ENCODE results near the gene COX19. TPM values are rescaled to one million over a fixed set of nuclear protein-coding genes. Genes with fewer than 3 reads are reported as not detected.

Gene COX19
- total RNA-seq, 6 experiments from 2014 or later: 5.6 to 7.6 (median 6.5) TPM

DNA sequence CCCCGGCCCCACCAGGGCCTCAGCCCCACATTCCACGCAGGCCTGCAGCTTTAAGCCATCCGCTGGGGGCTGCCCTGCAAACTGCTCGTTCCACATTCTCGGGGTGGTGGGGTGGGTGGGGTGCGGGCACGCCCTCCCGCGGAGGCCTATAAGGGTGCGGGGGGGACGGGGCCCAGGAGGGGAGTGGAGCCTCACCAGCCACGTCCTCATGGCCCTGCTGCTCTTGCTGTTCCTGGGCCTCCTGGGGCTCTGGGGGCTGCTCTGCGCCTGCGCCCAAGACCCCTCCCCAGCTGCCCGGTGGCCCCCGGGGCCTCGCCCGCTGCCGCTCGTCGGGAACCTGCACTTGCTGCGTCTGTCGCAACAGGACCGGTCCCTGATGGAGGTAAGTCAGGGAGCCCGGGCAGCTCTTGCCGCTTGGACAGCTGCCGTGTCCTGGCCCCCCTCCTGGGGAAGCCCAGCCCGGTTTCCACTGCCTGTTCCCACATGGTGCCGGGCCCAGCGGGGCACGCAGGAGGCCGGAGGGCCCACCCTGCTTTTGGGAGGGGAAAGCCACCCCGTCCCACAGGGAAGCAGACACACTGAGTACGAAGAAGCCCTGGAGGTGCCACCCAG is 7.8 kb upstream of the COX19 start, which contains the start of gene CYP2W1:
Gene CYP2W1 (plus strand): TSS at position 178 of the 612 bp plus-strand sequence. CDS start 31 bp downstream, at position 209.
- Mint-ChIP-seq H3K4me3 (no peak within 1 kb of the TSS), H3K9me3 (no peaks in the 10 kb centered on the region), H3K4me1 (ENCODE audit: low read depth) (no peaks in the 10 kb centered on the region), H3K36me3 (ENCODE audit: low read depth) (no peaks in the 10 kb centered on the region), H3K27ac (no peak within 1 kb of the TSS), H3K27me3 (ENCODE audit: insufficient read depth) (peaks cover 11% of the 10 kb centered on the region)
- TF ChIP-seq CTCF (IDR thresholded peaks at IDR 0.05): no peak
- no peak for DNase-seq

DNA sequence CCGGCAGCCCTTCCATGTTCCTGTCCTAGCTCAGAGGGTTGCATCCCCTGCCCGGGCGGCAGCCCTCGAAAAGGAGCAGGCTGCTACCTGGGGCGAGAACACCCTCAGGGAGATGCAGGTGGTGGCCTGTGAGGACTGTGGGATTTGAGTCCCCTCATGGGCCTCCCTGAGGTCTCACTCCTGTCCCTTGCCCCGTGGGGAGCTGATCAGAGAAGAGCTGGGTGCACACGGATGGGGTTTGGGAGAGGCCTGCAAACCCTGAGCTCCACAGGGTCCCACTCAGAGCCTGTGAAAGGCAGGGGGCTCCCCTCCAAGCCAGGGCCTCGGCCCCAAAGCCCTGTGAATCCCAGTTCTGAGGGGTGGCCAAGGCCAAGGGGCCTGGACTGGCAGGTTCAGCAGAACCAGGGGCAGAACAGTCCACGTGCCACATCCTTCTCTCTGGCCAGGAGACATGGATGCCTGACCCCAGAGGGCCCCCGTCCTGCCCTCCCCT is 7.2 kb upstream of the COX19 start:
- no peak for TF ChIP-seq CTCF (IDR thresholded peaks at IDR 0.05)
- H3K9me3 Mint-ChIP-seq: no peaks in the 10 kb centered on the region
- no peaks in the 10 kb centered on the region for H3K4me1 Mint-ChIP-seq (ENCODE audit: low read depth)
- peaks cover 13% of the 10 kb centered on the region for H3K27me3 Mint-ChIP-seq (ENCODE audit: insufficient read depth)
- H3K4me3 Mint-ChIP-seq: no peak overlapping the region
- DNase-seq: no peak
- H3K36me3 Mint-ChIP-seq (ENCODE audit: low read depth): no peaks in the 10 kb centered on the region
- H3K27ac Mint-ChIP-seq: no peak overlapping the region

DNA sequence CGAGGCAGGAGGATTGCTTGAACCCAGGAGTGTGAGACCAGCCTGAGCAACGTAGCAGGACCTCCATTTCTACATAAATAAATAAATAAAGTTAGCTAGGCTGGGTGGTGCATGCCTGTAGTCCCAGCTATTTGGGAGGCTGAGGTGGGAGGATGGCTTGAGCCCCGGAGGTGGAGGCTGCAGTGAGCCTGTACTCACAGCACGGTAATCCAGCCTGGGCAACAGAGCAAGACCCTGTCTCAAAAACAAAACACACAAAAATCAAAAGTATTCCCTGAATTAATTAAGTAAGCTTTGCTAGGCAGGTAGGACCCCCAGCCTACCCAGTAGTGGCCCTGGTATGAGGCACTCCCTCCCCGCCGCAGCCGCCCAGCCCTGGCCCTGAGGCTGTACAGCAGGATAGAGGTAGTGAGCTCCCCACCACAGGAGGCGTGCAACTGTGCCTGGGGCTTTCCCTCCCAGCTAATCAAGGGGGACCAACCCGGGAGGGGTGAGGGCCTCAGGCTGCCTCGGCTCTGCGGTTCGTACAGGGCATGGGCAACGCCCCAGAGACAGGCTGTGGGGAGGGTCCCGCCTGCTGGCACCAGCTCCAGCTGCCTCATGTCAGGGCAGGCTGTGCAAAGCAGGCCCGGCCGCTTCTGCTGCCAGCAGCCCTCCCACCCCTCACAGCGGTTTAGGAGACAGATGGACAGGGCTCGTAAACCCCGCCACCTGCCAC is 6.6 kb upstream of the COX19 start:
- H3K36me3 Mint-ChIP-seq (ENCODE audit: low read depth): no peaks in the 10 kb centered on the region

DNA sequence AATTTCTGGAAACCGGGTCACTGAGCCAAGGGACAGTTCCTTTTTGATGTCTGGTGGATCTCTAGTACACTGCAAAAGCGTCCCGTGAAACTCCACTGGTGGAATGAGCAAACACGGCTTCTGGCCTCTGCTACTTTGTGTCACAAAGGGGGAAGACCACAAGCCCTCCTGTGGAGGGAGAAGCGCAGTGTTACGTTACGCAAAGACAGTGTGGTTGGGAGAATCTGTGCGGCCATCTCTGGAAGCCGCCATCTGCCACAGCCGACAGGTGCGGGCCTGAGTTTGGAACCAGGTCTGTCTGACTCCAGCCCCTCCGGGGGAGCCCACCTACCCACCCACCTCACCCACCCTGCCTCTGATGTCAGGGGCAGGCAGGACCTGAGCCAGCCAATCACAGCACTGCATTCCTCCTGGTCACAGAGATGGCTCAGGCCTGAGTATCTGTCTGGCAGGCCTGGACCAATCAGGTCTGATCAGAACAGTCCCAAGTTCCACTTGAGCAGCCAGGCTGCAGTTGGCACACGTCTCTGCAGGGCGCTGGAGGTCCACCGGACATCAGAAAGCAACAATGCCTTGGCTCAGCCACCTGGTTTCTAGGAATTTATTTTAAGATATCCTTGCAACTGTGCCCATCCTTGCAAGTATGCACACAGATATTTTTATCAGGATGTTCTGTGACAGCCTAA is 4.7 kb upstream of the COX19 start:
- H3K9me3 Mint-ChIP-seq: no peaks in the 10 kb centered on the region
- DNase-seq: no peak
- no peak overlapping the region for H3K27ac Mint-ChIP-seq
- no peak overlapping the region for H3K4me3 Mint-ChIP-seq
- no peak for TF ChIP-seq CTCF (IDR thresholded peaks at IDR 0.05)
- H3K27me3 Mint-ChIP-seq (ENCODE audit: insufficient read depth): peaks cover 11% of the 10 kb centered on the region
- H3K36me3 Mint-ChIP-seq (ENCODE audit: low read depth): no peaks in the 10 kb centered on the region
- H3K4me1 Mint-ChIP-seq (ENCODE audit: low read depth): no peaks in the 10 kb centered on the region

More for the DNA sequence above, 6.6 kb upstream of the COX19 start:
- H3K4me1 Mint-ChIP-seq (ENCODE audit: low read depth): no peaks in the 10 kb centered on the region
- no peaks in the 10 kb centered on the region for H3K9me3 Mint-ChIP-seq
- no peak for DNase-seq
- H3K4me3 Mint-ChIP-seq: no peak overlapping the region
- no peak for TF ChIP-seq CTCF (IDR thresholded peaks at IDR 0.05)
- peaks cover 13% of the 10 kb centered on the region for H3K27me3 Mint-ChIP-seq (ENCODE audit: insufficient read depth)
- no peak overlapping the region for H3K27ac Mint-ChIP-seq

DNA sequence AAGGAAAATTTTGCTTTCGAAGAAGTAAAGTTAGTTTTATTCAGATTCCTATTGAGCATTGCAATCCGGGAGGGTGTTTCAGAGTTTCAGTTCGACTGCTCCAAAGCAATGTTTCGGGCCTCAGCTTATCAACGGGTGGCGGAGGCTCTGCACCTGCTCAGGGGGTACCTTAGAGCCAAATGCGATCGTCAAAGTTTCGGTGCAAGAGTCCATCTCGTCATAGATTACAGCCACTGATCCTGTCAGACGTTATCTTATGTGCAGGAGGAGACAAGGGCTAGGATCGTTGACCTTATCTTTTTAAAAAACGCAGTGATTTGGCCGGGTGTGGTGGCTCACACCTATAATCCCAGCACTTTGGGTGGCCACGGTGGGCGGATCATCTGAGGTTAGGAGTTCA is 3.8 kb upstream of the COX19 start:
- no peak for TF ChIP-seq CTCF (IDR thresholded peaks at IDR 0.05)
- no peaks in the 10 kb centered on the region for H3K36me3 Mint-ChIP-seq (ENCODE audit: low read depth)
- DNase-seq: no peak
- H3K27me3 Mint-ChIP-seq (ENCODE audit: insufficient read depth): peaks cover 11% of the 10 kb centered on the region
- no peak overlapping the region for H3K27ac Mint-ChIP-seq
- H3K4me1 Mint-ChIP-seq (ENCODE audit: low read depth): no peaks in the 10 kb centered on the region
- H3K9me3 Mint-ChIP-seq: no peaks in the 10 kb centered on the region
- H3K4me3 Mint-ChIP-seq: no peak overlapping the region
